ENCODE measurements around the gene ZDHHC9. TPM values are rescaled to one million over a fixed set of nuclear protein-coding genes. Genes with fewer than 3 reads are reported as not detected.

The ZDHHC9 gene
- polyA plus RNA-seq, 1 of the 3 experiments (the other 2 are of a cell fraction), result 8.1 TPM

GRCh38 chrX:129790808-129791207, 52.9 kb downstream of the ZDHHC9 start:
- H2AFZ ChIP-seq (ENCODE audit: low read depth), result no peak overlapping the region
- POLR2A ChIA-PET, result no interaction called here
- CTCF ChIA-PET, result no interaction called here
- no peaks in the 10 kb centered on the region for H3K36me3 ChIP-seq (replicated peaks in 1 of 2; ENCODE audit: control insufficient read depth in 1 of 2, insufficient read depth in 2 of 2, low read length in 1 of 2)
- no peaks in the 10 kb centered on the region for H3K27me3 ChIP-seq (ENCODE audit: insufficient read depth)
- no peak for DNase-seq
- no peak overlapping the region for H3K9ac ChIP-seq
- 36% methylated on average over 7 of the region's 9 CpGs for WGBS (ENCODE audit: low lambda C conversion rate)
- no peak for TF ChIP-seq RCOR1 (IDR thresholded peaks at IDR 0.05; ENCODE audit: low read length)
- no peak for TF ChIP-seq RAD21 (IDR thresholded peaks at IDR 0.05; ENCODE audit: low read length)
- TF ChIP-seq FOSL2 (IDR thresholded peaks at IDR 0.05; ENCODE audit: borderline replicate concordance, low read depth), result no peak
- no peak for TF ChIP-seq EP300 (IDR thresholded peaks at IDR 0.05; ENCODE audit: borderline replicate concordance in 1 of 2, low read depth in 1 of 2, low read length in 1 of 2)
- TF ChIP-seq FOXJ3 (CRISPR knock-in tag; IDR thresholded peaks at IDR 0.05), result no peak
- TF ChIP-seq CHD2 (IDR thresholded peaks at IDR 0.05; ENCODE audit: low read length, partially characterized antibody), result no peak
- no peak for TF ChIP-seq RFX5 (IDR thresholded peaks at IDR 0.05; ENCODE audit: low read length)
- no peak for TF ChIP-seq NFIC (IDR thresholded peaks at IDR 0.05; ENCODE audit: borderline replicate concordance)
- no peak for TF ChIP-seq MXI1 (IDR thresholded peaks at IDR 0.05; ENCODE audit: low read depth, low read length)
- TF ChIP-seq MAX (IDR thresholded peaks at IDR 0.05; ENCODE audit: low read depth), result no peak
- TF ChIP-seq ELF1 (IDR thresholded peaks at IDR 0.05), result no peak
- H3K27ac ChIP-seq (ENCODE audit: low read depth in 2 of 2, low read length in 1 of 2), result no peak overlapping the region
- H4K20me1 ChIP-seq (ENCODE audit: insufficient read depth), result no peaks in the 10 kb centered on the region
- H3K4me1 ChIP-seq (ENCODE audit: control insufficient read depth in 1 of 2, insufficient read depth in 2 of 2, low read depth in 1 of 2, low read length in 1 of 2), result no peaks in the 10 kb centered on the region; a peak in 1 of 4 replicates
- no peak overlapping the region for H3K4me2 ChIP-seq
- no peaks in the 10 kb centered on the region for H3K79me2 ChIP-seq (ENCODE audit: insufficient read depth)
- no peaks in the 10 kb centered on the region for H3K9me3 ChIP-seq
- H3K4me3 ChIP-seq (ENCODE audit: low read depth in 2 of 2, low read length in 1 of 2), result no peak overlapping the region
- no peaks in the 10 kb centered on the region for H3K9me2 ChIP-seq
- no peaks in the 10 kb centered on the region for H3F3A ChIP-seq (replicated peaks; ENCODE audit: insufficient read depth)

- Histone ChIP-seq H3K79me2 (ENCODE audit: insufficient read depth) (no peaks in the 10 kb centered on the region), H4K20me1 (ENCODE audit: insufficient read depth) (no peaks in the 10 kb centered on the region), H3K27ac (ENCODE audit: low read depth in 2 of 2, low read length in 1 of 2) (no peak overlapping the region), H3K4me2 (no peak overlapping the region), H3K4me3 (ENCODE audit: low read depth in 2 of 2, low read length in 1 of 2) (no peak overlapping the region), H2AFZ (ENCODE audit: low read depth) (no peak overlapping the region), H3K27me3 (ENCODE audit: insufficient read depth) (no peaks in the 10 kb centered on the region), H3K9ac (no peak overlapping the region), H3F3A (replicated peaks; ENCODE audit: insufficient read depth) (no peaks in the 10 kb centered on the region), H3K9me3 (no peaks in the 10 kb centered on the region), H3K9me2 (no peaks in the 10 kb centered on the region), H3K36me3 (replicated peaks in 1 of 2; ENCODE audit: control insufficient read depth in 1 of 2, insufficient read depth in 2 of 2, low read length in 1 of 2) (no peaks in the 10 kb centered on the region), H3K4me1 (ENCODE audit: control insufficient read depth in 1 of 2, insufficient read depth in 2 of 2, low read depth in 1 of 2, low read length in 1 of 2) (no peaks in the 10 kb centered on the region; a peak in 1 of 4 replicates)
- TF ChIP-seq SIN3A (IDR thresholded peaks at IDR 0.05; ENCODE audit: borderline replicate concordance, low read depth, low read length) (no peak), TEAD4 (IDR thresholded peaks at IDR 0.05; ENCODE audit: borderline replicate concordance, insufficient read depth) (no peak), YY1 (IDR thresholded peaks at IDR 0.05; ENCODE audit: low read depth) (no peak), EZH2phosphoT487 (IDR thresholded peaks at IDR 0.05; ENCODE audit: borderline replicate concordance, low read depth) (no peak), RXRA (IDR thresholded peaks at IDR 0.05; ENCODE audit: borderline replicate concordance, low read depth) (no peak), GABPA (IDR thresholded peaks at IDR 0.05; ENCODE audit: low read depth) (no peak), MXI1 (IDR thresholded peaks at IDR 0.05; ENCODE audit: low read depth, low read length) (no peak), GATA2 (CRISPR knock-in tag; IDR thresholded peaks at IDR 0.05) (no peak), MAX (IDR thresholded peaks at IDR 0.05; ENCODE audit: low read depth) (no peak), NRF1 (IDR thresholded peaks at IDR 0.05; ENCODE audit: low read depth, low read length) (no peak), TCF12 (IDR thresholded peaks at IDR 0.05) (no peak), RFX5 (IDR thresholded peaks at IDR 0.05; ENCODE audit: low read length) (no peak), NFIC (IDR thresholded peaks at IDR 0.05; ENCODE audit: borderline replicate concordance) (no peak)
- TF ChIP-seq, protein P1, sequence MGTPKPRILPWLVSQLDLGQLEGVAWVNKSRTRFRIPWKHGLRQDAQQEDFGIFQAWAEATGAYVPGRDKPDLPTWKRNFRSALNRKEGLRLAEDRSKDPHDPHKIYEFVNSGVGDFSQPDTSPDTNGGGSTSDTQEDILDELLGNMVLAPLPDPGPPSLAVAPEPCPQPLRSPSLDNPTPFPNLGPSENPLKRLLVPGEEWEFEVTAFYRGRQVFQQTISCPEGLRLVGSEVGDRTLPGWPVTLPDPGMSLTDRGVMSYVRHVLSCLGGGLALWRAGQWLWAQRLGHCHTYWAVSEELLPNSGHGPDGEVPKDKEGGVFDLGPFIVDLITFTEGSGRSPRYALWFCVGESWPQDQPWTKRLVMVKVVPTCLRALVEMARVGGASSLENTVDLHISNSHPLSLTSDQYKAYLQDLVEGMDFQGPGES (IDR thresholded peaks at IDR 0.05; ENCODE audit: low read depth, low read length), result no peak
- TF ChIP-seq, protein P2, sequence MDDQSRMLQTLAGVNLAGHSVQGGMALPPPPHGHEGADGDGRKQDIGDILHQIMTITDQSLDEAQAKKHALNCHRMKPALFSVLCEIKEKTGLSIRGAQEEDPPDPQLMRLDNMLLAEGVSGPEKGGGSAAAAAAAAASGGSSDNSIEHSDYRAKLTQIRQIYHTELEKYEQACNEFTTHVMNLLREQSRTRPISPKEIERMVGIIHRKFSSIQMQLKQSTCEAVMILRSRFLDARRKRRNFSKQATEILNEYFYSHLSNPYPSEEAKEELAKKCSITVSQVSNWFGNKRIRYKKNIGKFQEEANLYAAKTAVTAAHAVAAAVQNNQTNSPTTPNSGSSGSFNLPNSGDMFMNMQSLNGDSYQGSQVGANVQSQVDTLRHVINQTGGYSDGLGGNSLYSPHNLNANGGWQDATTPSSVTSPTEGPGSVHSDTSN (IDR thresholded peaks at IDR 0.05), result no peak
- ChIA-PET POLR2A (no interaction called here), CTCF (no interaction called here)
- DNase-seq, result no peak
- 10% methylated on average over 3 of the region's 3 CpGs for WGBS (ENCODE audit: low lambda C conversion rate)
These were observed 53.5 kb downstream of the ZDHHC9 start for GRCh38 chrX:129790146-129790545.
